ENCODE measurements around the gene P3H1.

- TF ChIP-seq CTCF (IDR thresholded peaks at IDR 0.05 in 4 of 5, conservative IDR thresholded peaks at IDR 0.05 in 1 of 5) (no peak), POLR2A (IDR thresholded peaks at IDR 0.05) (no peak)
Measured at GRCh38 chr1:42773420-42773819, 6.6 kb upstream of the P3H1 start.

All from gastrocnemius medialis (tissue), 4 donors.